Rectal smooth muscle tissue (tissue), 1 donor: ENCODE data around the gene GABRR1.

Experiments used
- H3K27ac ChIP-seq: one replicate; pipeline ENCODE4 v1.7.0; 2013; ENCODE audit warnings: low read depth, low read length, inconsistent platforms
- H3K27me3 ChIP-seq: one replicate; pipeline ENCODE4 v1.7.0; 2013; ENCODE audit warnings: low read length; ENCODE audit not compliant: control insufficient read depth, insufficient read depth
- H3K36me3 ChIP-seq: one replicate; pipeline ENCODE4 v1.7.0; 2013; ENCODE audit warnings: low read length; ENCODE audit not compliant: control insufficient read depth, insufficient read depth
- H3K4me1 ChIP-seq: one replicate; pipeline ENCODE4 v1.7.0; 2013; ENCODE audit warnings: low read length; ENCODE audit not compliant: control insufficient read depth, insufficient read depth
- H3K4me3 ChIP-seq: one replicate; pipeline ENCODE4 v1.7.0; 2013; ENCODE audit warnings: low read length
- H3K9ac ChIP-seq: one replicate; pipeline ENCODE4 v1.7.0; 2013; ENCODE audit warnings: low read length

The GABRR1 gene

DNA sequence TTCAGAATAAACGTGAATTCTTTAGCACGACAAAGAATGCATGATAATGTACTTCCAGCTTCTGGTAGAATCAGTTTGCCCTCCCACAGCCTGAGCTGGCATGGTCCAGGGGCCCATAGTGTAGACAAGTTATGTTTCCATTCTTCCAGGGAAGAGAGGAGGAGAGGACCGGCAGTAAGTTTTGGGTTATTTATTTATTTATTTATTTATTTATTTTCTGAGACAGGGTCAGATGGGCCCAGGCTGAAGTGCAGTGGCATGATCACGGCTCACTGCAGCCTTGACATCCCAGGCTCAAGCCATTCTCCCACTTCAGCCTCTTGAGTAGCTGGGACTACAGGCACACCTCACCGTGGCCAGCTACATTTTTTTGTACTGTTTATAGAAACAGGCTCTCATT, 4.7 kb downstream of the GABRR1 start:
- H3K4me3 ChIP-seq, result no peak overlapping the region
- no peak overlapping the region for H3K27ac ChIP-seq
- H3K4me1 ChIP-seq, result no peaks in the 10 kb centered on the region
- no peaks in the 10 kb centered on the region for H3K36me3 ChIP-seq
- no peak overlapping the region for H3K9ac ChIP-seq
- H3K27me3 ChIP-seq, result no peaks in the 10 kb centered on the region

- Histone ChIP-seq H3K9ac (no peak overlapping the region), H3K27ac (no peak overlapping the region), H3K36me3 (no peaks in the 10 kb centered on the region), H3K4me3 (no peak overlapping the region), H3K4me1 (no peaks in the 10 kb centered on the region), H3K27me3 (no peaks in the 10 kb centered on the region)
These were observed 7.7 kb downstream of the GABRR1 start for GRCh38 chr6:89209457-89209856.

DNA sequence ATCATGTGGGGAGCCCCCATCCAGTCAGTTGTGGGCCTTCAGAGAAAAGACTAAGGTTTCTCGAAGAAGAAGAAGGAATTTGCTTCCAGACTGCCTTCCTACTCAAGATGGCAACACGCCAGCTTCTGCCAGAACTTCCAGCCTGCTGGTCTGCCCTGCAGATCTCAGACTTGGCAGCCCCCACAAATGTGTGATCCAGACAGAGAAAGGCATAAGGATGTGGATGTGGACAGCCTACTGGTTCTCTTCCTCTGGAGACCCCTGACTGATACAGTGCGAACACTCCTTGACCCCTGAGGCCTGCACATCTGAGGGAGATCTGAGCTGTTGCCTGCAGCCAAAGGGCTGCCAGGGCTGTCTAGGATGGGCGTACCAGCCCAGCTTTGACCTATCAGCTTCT, 8.6 kb downstream of the GABRR1 start:
- H3K27ac ChIP-seq, result no peak overlapping the region
- H3K36me3 ChIP-seq, result no peaks in the 10 kb centered on the region
- no peaks in the 10 kb centered on the region for H3K4me1 ChIP-seq
- H3K9ac ChIP-seq, result no peak overlapping the region
- H3K4me3 ChIP-seq, result no peak overlapping the region
- no peaks in the 10 kb centered on the region for H3K27me3 ChIP-seq

DNA sequence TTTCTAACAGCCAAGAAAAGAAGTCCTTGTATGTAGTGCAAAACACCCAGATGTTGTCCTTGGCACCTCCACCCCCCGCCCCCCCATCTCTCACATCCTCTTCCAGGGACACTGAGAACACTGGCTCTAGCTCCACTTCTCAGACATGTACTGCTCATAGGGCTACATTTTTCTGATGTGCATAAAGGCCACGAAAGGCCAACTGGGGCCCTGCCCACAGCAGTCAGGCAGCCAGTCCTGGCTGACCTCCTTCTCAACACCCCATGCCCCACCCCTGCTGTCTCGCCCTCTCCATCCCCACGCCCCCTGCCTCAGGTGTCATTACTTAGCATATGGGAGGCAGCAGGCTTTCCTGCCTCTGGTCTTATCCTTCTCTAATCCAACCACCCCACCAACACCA, 11.3 kb downstream of the GABRR1 start:
- Histone ChIP-seq H3K4me3 (no peak overlapping the region), H3K4me1 (no peaks in the 10 kb centered on the region), H3K27ac (no peak overlapping the region), H3K36me3 (no peaks in the 10 kb centered on the region), H3K9ac (no peak overlapping the region), H3K27me3 (no peaks in the 10 kb centered on the region)

GRCh38 chr6:89204096-89204495, 13.1 kb downstream of the GABRR1 start:
- Histone ChIP-seq H3K4me3 (no peak overlapping the region), H3K27ac (no peak overlapping the region), H3K9ac (no peak overlapping the region)

DNA sequence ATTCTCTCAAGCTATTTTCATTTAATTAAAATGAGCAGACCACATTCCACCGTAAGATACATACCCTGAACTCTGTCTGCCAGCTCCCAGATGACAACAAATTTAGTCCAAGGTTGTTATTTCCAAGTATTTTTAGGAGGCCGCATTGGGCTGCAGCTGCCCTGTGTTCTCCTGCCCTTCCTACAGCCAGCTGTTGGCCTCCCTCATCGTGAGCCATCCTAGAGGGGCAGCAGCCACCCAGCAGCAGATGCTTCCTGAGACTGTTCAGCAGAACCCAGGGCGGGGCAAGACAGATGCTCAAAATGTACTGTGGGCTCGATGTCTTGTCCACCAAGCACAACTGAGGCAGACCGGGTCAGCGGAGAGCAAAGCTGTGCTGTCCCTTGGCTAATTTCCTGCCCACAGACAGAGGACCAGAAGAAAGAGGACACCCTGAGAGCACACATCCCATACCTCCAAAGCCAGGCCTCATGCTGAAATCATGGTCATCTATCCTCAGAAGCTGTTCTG, 16.4 kb downstream of the GABRR1 start:
- Histone ChIP-seq H3K36me3 (no peaks in the 10 kb centered on the region), H3K27me3 (no peaks in the 10 kb centered on the region), H3K27ac (no peak overlapping the region), H3K4me1 (no peaks in the 10 kb centered on the region), H3K4me3 (no peak overlapping the region), H3K9ac (no peak overlapping the region)

More at GRCh38 chr6:89204096-89204495, 13.1 kb downstream of the GABRR1 start:
- Histone ChIP-seq H3K4me1 (no peaks in the 10 kb centered on the region), H3K36me3 (no peaks in the 10 kb centered on the region), H3K27me3 (no peaks in the 10 kb centered on the region)

DNA sequence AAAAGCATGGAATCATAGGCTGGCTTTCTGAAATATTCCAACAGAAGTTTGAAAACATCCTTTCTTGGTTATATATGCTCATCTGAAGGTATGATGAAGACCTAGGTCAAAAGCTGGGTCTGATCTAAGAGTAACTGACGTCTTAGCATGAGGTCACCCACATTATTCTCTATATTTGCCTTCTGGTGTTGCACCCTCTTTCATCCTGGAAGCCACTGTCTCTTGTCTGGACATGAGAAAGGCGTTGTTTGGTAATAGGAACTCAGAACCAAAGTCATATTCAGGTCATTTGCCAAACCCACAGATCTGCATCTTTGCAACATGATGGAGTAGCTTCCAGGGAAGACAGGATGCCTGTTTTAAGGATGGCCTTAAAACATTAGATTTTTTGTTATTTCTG, 17.6 kb downstream of the GABRR1 start:
- Histone ChIP-seq H3K4me3 (no peak overlapping the region), H3K4me1 (no peaks in the 10 kb centered on the region), H3K9ac (no peak overlapping the region)

GRCh38 chr6:89198235-89198634, 18.9 kb downstream of the GABRR1 start:
- Histone ChIP-seq H3K4me3 (no peak overlapping the region), H3K9ac (no peak overlapping the region), H3K4me1 (no peaks in the 10 kb centered on the region), H3K27me3 (no peaks in the 10 kb centered on the region), H3K36me3 (no peaks in the 10 kb centered on the region), H3K27ac (no peak overlapping the region)

More for the DNA sequence above, 17.6 kb downstream of the GABRR1 start:
- H3K27ac ChIP-seq, result no peak overlapping the region
- H3K27me3 ChIP-seq, result no peaks in the 10 kb centered on the region
- no peaks in the 10 kb centered on the region for H3K36me3 ChIP-seq

DNA sequence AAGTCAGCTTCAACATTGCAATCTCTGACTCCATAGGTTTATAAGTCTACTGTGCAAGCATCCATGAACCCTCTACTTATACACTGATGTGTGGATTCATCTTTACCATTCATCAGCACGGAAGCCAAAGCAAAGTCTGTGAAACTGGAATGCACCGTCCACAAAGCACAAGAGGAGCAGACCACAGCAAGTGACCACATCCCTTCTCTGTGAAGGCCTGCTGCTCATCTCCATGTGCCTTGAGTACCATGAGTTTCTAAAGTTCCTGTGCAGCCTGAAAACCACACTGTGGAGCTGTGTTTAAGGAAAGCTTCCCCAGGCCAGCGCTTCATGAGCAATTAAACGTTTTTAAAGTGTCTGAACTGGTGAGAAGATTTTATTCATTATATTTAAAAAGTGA, 20.0 kb downstream of the GABRR1 start:
- H3K27ac ChIP-seq, result no peak overlapping the region
- H3K4me1 ChIP-seq, result no peaks in the 10 kb centered on the region
- no peak overlapping the region for H3K9ac ChIP-seq
- no peak overlapping the region for H3K4me3 ChIP-seq
- no peaks in the 10 kb centered on the region for H3K27me3 ChIP-seq
- H3K36me3 ChIP-seq, result no peaks in the 10 kb centered on the region

DNA sequence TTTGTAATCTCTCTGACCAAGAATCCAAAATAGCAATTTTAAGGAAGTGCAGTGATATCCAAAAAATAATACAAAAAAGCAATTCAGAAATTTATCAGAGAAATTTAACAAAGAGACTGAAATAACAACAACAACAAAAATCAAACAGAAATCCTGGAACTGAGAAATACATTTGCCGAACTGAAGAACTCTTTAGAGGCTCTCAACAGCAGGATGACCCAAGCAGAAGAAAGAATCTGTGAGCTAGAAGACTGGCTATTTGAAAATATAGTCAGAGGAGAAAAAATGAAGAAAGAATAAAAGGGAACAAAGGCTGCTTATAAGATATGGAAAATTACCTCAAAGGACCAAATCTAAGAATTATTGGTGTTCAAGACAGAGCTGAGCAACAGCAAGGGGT, 22.6 kb downstream of the GABRR1 start:
- H3K27ac ChIP-seq, result no peak overlapping the region
- no peaks in the 10 kb centered on the region for H3K27me3 ChIP-seq
- H3K4me1 ChIP-seq, result no peaks in the 10 kb centered on the region
- H3K36me3 ChIP-seq, result no peaks in the 10 kb centered on the region
- no peak overlapping the region for H3K9ac ChIP-seq
- no peak overlapping the region for H3K4me3 ChIP-seq

DNA sequence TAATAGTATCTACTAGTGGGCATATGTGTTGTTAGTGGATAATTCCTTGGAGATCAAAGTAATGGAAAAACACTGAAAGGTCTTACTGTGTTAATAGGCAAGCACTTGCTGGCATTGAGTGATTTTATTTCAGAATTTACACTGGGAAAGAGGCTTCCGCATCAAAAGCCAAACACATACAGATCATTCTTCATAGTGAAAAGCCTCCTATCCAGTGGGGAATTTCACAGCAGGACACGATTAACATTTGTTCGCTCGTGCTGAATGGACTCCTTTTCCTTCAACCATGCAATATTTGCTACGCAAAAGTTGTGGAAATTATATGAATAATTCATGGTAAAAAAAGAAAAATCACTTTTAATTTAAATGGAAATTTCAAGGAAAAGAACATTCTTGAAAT, 26.4 kb downstream of the GABRR1 start:
- Histone ChIP-seq H3K4me3 (no peak overlapping the region), H3K27ac (no peak overlapping the region), H3K9ac (no peak overlapping the region), H3K27me3 (no peaks in the 10 kb centered on the region), H3K36me3 (no peaks in the 10 kb centered on the region), H3K4me1 (no peaks in the 10 kb centered on the region)

DNA sequence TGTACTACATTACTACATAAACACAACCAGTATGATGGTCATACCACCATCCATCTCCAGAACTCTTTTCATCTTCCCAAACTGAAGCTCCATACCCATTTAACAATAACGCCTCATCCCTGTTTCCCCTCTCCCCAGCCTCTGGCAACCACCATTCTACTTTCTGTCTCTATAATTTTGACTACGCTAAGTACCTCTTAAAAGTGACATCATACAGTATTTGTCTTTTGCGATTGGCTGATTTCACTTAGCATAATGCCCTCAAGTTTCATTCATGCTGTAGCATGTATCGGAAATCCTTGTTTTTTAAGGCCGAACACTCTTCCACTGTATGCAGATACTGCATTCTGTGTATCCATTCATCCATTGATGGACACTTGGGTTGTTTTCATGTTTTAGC, 29.7 kb downstream of the GABRR1 start:
- H3K27me3 ChIP-seq, result no peaks in the 10 kb centered on the region
- H3K4me1 ChIP-seq, result no peaks in the 10 kb centered on the region
- H3K36me3 ChIP-seq, result no peaks in the 10 kb centered on the region
- no peak overlapping the region for H3K9ac ChIP-seq
- no peak overlapping the region for H3K27ac ChIP-seq
- H3K4me3 ChIP-seq, result no peak overlapping the region

- Histone ChIP-seq H3K27ac (no peak overlapping the region), H3K9ac (no peak overlapping the region)
These were observed 30.4 kb downstream of the GABRR1 start for GRCh38 chr6:89186762-89187161.

More at GRCh38 chr6:89186762-89187161, 30.4 kb downstream of the GABRR1 start:
- Histone ChIP-seq H3K27me3 (no peaks in the 10 kb centered on the region), H3K36me3 (no peaks in the 10 kb centered on the region), H3K4me1 (no peaks in the 10 kb centered on the region), H3K4me3 (no peak overlapping the region)
